ENCODE data around the gene ZNHIT2.

DNA sequence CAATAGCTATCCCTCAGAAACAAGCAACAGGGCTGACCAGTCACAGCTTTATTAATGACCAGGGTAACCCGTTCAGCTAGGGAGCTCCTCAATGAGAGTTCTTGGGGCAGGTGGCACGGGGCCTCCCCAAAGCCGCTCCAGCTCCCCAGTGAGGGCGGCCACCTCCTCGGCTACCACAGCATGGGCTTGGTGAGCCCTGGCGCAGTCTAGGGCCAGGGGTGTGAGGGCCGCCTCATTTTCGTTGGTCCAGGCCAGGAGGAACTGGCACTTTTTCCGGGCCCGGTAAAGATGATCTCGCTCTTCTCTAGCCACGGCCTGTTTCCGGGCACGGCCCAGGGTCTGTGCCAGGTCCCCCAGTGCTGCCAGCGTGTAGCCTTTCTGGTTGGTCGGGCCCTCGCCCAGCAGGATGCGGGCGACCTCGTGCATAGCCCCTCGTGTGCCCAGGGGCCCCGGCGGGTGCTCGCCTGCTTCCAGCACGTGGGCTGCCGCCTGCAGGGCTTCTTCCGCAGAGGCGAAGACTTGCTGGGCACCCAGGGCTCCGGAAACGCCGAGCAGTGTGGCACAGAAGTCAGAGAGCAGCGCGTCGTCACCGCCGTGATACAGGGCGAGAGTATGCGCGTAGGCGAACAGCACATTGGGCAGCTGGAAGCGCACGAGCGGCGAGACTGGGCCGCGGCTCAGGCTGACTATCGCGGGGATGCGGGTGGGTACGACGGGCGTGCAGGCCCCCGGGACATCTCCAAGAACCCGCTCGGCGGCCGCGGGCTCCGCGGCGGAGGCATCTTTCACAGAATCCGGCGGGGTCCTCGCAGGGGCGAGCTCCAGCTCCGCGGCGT is 913 bp downstream of the ZNHIT2 start:
- TF ChIP-seq POLR2AphosphoS5 (IDR thresholded peaks at IDR 0.05; ENCODE audit: low read depth) (peak; percentile 67), STAT1 (IDR thresholded peaks at IDR 0.05; ENCODE audit: unreplicated experiment) (no peak)
- TF ChIP-seq, protein P1, sequence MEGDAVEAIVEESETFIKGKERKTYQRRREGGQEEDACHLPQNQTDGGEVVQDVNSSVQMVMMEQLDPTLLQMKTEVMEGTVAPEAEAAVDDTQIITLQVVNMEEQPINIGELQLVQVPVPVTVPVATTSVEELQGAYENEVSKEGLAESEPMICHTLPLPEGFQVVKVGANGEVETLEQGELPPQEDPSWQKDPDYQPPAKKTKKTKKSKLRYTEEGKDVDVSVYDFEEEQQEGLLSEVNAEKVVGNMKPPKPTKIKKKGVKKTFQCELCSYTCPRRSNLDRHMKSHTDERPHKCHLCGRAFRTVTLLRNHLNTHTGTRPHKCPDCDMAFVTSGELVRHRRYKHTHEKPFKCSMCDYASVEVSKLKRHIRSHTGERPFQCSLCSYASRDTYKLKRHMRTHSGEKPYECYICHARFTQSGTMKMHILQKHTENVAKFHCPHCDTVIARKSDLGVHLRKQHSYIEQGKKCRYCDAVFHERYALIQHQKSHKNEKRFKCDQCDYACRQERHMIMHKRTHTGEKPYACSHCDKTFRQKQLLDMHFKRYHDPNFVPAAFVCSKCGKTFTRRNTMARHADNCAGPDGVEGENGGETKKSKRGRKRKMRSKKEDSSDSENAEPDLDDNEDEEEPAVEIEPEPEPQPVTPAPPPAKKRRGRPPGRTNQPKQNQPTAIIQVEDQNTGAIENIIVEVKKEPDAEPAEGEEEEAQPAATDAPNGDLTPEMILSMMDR (conservative IDR thresholded peaks at IDR 0.05; ENCODE audit: low read depth in 2 of 2) = no peak
- TF ChIP-seq, protein P2, sequence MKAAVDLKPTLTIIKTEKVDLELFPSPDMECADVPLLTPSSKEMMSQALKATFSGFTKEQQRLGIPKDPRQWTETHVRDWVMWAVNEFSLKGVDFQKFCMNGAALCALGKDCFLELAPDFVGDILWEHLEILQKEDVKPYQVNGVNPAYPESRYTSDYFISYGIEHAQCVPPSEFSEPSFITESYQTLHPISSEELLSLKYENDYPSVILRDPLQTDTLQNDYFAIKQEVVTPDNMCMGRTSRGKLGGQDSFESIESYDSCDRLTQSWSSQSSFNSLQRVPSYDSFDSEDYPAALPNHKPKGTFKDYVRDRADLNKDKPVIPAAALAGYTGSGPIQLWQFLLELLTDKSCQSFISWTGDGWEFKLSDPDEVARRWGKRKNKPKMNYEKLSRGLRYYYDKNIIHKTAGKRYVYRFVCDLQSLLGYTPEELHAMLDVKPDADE (IDR thresholded peaks at IDR 0.05) = no peak

Measured in GM23338 (cell line).